ENCODE data around the gene RBM12. TPM values are rescaled to one million over a fixed set of nuclear protein-coding genes. Genes with fewer than 3 reads are reported as not detected.
"Not testable (repeated sequence)": the region's sequence is repeated elsewhere in the genome, so short reads cannot be mapped to it uniquely, and the experiment has no call there.

The RBM12 gene
- total RNA-seq, 4 donors from 2014 or later, result 13.5 to 27.8 (median 21.4) TPM

DNA sequence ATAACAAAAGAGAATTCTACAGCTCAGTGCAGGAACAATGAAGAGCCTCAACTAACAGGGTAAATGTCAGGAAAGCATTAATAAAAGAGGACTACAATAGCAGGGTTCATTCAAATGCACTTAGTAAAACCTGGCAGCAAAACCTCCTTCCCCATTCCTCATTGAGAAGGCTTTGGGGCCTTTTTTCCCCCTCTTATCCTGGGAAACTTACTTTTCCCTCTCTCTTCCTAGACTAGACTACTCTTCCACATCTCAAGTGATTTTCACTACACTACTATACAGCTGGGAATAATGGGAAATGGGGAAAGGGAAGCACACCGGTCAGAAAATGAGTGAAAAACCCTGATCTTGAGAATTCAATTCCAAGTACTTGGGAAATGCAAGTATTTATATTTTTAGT is 44.6 kb upstream of the RBM12 start:
- WGBS, 2 donors, result 86 to 97% methylated on average over 1 of the region's 1 CpG
- no peak for DNase-seq (ENCODE audit: low spot score in 2 of 2)
- intact Hi-C loops (cut with DNase I; ENCODE audit: low total_unique reads), result no loop called here
- no peak for TF ChIP-seq POLR2A (IDR thresholded peaks at IDR 0.05)
- TF ChIP-seq, protein P1, sequence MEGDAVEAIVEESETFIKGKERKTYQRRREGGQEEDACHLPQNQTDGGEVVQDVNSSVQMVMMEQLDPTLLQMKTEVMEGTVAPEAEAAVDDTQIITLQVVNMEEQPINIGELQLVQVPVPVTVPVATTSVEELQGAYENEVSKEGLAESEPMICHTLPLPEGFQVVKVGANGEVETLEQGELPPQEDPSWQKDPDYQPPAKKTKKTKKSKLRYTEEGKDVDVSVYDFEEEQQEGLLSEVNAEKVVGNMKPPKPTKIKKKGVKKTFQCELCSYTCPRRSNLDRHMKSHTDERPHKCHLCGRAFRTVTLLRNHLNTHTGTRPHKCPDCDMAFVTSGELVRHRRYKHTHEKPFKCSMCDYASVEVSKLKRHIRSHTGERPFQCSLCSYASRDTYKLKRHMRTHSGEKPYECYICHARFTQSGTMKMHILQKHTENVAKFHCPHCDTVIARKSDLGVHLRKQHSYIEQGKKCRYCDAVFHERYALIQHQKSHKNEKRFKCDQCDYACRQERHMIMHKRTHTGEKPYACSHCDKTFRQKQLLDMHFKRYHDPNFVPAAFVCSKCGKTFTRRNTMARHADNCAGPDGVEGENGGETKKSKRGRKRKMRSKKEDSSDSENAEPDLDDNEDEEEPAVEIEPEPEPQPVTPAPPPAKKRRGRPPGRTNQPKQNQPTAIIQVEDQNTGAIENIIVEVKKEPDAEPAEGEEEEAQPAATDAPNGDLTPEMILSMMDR (IDR thresholded peaks at IDR 0.05), result no peak
- H3K4me3 ChIP-seq (ENCODE audit: low read depth, poor library complexity, severe bottlenecking), result no peak overlapping the region

DNA sequence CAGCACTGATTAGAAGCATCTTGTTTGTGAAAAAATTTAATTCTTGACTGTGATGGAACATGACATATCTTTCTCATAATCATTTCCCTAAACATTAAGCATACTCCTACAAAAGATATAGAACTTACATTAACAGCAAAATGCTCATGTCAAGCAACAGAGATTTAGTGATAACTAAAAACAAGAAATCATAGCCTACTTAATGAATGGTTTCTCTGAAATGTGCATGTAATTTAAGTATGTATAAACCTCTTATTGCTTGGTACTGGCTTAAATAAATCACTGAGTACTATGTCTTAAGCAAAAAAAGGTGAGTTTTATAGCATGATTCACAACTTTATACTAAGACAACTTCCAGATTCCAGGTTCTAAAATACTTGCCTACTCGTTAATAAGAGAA is 43.8 kb upstream of the RBM12 start:
- no peak for TF ChIP-seq POLR2A (IDR thresholded peaks at IDR 0.05)
- TF ChIP-seq, protein P1 (IDR thresholded peaks at IDR 0.05), result no peak
- intact Hi-C loops (cut with DNase I; ENCODE audit: low total_unique reads), result no loop called here
- no peak for DNase-seq (ENCODE audit: low spot score in 2 of 2)
- 59% methylated on average over 1 of the region's 1 CpG for WGBS, 2 donors
- H3K4me3 ChIP-seq (ENCODE audit: low read depth, poor library complexity, severe bottlenecking), result no peak overlapping the region

DNA sequence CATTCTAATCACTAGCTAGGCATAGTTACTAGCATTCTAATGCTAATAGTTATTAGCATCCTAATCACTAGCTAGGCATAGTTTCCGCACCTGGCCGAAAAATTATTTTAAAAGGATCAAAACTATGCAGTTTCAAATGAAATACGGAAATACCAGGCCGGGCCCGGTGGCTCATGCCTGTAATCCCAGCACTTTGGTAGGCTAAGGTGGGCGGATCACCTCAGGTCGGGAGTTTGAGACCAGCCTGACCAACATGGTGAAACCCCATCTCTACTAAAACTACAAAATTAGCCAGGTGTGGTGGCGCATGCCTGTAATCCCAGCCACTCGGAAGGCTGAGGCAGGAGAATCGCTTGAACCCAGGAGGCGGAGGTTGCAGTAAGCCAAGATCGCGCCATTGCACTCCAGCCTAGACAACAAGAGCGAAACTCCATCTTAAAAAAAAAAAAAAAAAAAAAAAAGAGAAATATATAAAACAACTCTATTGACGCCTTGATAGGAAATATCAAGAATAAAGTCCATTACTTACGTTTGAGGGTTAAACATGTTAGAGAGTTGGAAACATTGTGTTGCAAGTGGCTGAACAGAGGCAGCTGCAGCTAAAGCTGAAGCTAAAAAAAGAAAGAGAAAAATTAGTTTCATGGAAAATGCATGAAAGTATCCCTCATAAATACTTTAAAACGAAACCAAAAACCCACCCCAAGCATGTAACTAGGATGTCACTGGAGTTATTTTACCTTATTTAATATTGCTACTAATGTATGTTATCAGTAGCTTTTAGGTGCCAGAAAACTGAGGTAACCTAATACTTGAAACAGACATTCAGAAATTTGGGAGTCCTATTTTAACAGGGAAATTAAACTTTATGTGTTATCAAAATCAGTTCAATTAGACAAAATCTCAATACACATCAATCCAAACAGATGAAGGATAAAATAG is 42.2 kb upstream of the RBM12 start:
- WGBS, 2 donors, result 92 to 96% methylated on average over 17 of the region's 17 CpGs
- H3K4me3 ChIP-seq (ENCODE audit: low read depth, poor library complexity, severe bottlenecking); DNase-seq (ENCODE audit: low spot score in 2 of 2); intact Hi-C loops (cut with DNase I; ENCODE audit: low total_unique reads): not testable (repeated sequence)

DNA sequence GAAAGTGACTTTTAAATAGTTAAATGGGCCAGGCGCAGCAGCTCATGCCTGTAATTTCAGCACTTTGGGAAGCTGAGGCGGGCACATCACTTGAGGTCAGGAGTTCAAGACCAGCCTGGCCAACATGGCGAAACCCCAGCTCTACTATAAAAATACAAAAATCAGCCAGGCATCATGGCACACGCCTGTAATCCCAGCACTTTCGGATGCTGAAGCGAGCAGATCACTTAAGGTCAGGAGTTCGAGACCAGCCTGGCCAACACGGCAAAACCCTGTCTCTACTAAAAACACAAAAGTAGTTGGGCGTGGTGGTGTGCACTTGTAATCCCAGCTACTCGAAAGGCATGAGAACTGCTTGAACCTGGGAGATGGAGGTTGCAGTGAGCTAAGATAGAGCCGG is 41.2 kb upstream of the RBM12 start:
- DNase-seq (ENCODE audit: low spot score in 2 of 2), result peak in 1 of 2 donors; percentile 50
- intact Hi-C loops (cut with DNase I; ENCODE audit: low total_unique reads), result not testable (repeated sequence)

DNA sequence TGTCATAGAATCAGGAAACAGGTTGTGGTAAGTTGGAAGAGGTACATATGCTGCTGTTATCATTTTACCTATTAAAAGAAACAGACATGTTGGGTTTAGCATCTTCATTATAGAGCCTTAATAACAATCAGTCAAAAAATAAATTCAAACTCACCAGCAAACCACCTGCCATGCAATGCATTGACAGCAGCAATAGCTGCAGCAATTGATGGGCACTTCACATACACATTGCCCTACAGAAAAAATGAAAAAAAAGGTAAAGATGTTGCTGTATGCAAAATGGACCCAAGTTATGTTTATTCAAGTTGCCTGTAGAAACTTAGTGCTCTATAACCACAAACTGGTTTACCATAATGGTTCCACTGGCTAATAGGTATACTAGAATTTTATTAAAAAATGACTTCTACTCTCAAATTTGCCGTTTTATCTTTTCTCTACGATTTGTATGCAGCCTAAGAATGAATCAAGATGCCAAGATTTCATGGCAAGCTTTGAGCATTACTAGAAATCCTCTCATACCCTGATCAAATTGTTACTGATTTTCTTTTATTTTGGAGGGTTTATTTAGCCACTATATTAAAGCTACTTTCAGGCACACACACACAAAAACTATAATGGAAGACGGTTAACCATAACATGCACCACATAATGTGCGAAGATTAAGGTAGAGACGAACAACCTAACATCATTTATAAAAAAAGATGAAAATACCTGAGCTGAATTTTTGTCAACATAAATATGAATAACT is 40.0 kb upstream of the RBM12 start:
- H3K4me3 ChIP-seq (ENCODE audit: low read depth, poor library complexity, severe bottlenecking), result no peak overlapping the region
- WGBS, 2 donors, result 87 to 91% methylated on average over 5 of the region's 5 CpGs
- no peak for TF ChIP-seq POLR2A (IDR thresholded peaks at IDR 0.05)
- TF ChIP-seq, protein P1 (IDR thresholded peaks at IDR 0.05), result no peak
- intact Hi-C loops (cut with DNase I; ENCODE audit: low total_unique reads), result no loop called here
- no peak for DNase-seq (ENCODE audit: low spot score in 2 of 2)

More for the DNA sequence above, 41.2 kb upstream of the RBM12 start:
- not testable (repeated sequence) for H3K4me3 ChIP-seq (ENCODE audit: low read depth, poor library complexity, severe bottlenecking)
- 91 to 92% methylated on average over 11 of the region's 11 CpGs for WGBS, 2 donors

DNA sequence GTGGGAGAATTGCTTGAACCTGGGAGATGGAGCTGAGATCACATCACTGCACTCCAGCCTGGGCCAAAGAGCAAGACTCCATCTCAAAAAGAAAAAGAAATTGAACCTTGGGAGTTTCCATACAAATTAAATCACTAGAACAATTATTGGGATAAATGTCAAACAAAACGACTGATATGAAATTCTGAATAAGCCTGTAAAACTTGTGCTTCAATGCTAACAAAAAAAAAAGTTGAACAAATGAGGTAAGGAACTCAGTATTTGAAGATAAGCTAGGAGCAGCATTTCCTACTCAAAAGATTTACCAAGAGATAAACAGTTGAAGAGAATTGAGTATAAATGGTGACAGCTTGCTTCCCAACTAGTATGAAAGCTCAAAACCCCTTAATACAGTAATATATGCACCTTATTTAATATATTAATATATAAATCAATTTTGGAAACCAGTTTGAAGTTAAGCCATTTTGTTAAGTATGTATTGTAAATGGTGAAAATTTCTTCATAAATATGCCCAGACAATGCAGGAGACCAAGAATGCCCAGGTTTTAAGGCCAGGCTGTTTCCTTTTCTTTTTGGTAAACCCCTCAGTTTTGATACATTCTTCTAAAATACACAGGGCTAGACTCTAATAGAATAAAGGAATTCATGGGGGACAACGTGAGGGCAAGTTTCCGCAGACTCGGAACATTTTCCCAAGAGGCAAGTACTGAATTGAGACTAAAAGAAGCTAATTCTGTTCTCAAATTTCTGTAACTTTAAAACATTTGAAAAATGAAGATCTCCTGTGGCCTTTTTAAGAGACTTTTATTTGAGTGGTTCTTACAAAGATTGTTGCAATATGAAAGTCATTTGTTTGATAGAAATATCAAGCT is 38.4 kb upstream of the RBM12 start:
- 67% methylated on average over 4 of the region's 4 CpGs for WGBS, 2 donors
- intact Hi-C loops (cut with DNase I; ENCODE audit: low total_unique reads), result no loop called here
- TF ChIP-seq POLR2A (IDR thresholded peaks at IDR 0.05), result no peak
- TF ChIP-seq, protein P1 (IDR thresholded peaks at IDR 0.05), result no peak
- DNase-seq (ENCODE audit: low spot score in 2 of 2), result no peak
- H3K4me3 ChIP-seq (ENCODE audit: low read depth, poor library complexity, severe bottlenecking), result no peak overlapping the region
